ENCODE results near the gene CENATAC. TPM values are rescaled to one million over a fixed set of nuclear protein-coding genes. Genes with fewer than 3 reads are reported as not detected.
"Not testable (repeated sequence)": the region's sequence is repeated elsewhere in the genome, so short reads cannot be mapped to it uniquely, and the experiment has no call there.

Gene CENATAC
- total RNA-seq, 1 donor from 2014 or later: 57.0 TPM

DNA sequence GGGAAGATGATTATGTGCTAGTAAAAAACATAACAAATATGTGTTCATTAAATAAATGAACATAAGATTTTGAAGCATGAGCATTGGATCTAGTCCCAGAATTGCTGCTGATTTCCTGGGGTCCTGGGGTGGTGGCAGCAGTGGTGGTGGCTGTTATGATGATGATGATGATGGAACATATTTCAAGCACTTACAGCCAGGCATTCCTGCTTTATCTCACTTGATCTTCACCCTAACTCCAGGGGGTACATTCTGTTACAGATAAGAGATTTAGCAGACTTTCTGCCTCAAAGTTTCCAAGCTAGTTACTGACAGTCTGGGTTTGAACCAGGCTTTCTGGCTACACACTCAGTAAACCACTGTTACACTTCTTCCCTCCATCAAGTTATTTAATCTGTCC lies 25.8 kb downstream of the CENATAC start:
- DNase-seq (ENCODE audit: low spot score) (no peak), ATAC-seq (no peak)
- intact Hi-C loops (cut with DNase I): no loop called here

DNA sequence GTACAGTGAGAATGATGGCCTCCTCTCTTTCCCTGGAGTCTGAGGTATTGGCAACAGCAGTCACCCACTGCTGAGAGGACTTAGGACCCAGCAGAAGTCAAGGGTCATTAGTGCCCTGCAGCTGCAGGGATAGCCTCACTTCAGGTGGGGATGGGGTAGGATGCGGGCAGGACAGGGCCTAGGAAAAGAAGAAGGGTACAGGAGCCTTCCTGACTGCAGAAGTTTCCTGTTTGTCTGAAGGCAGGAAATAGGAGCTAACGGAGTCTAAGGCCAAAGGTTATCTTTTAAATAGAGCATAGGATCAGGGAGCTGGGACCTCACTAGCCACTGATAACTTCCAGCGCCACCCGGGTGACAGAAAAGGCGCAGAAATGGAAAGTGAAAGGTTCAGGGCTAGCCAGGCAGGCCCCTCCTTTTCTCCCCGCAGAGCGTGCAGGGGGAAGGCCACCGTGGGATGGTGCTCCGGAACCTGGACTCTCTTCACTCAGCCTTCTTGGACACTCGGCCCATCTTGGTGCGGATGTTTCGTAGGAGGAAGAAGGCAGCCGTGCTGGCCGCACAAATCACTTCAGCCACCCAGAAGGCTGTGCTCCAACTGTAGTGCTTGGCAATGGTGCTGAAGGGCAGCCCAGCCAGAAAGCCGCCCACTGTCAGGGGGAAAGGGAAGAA lies 26.6 kb downstream of the CENATAC start:
- DNase-seq (ENCODE audit: low spot score): no peak
- intact Hi-C loops (cut with DNase I): no loop called here
- no peak for ATAC-seq

DNA sequence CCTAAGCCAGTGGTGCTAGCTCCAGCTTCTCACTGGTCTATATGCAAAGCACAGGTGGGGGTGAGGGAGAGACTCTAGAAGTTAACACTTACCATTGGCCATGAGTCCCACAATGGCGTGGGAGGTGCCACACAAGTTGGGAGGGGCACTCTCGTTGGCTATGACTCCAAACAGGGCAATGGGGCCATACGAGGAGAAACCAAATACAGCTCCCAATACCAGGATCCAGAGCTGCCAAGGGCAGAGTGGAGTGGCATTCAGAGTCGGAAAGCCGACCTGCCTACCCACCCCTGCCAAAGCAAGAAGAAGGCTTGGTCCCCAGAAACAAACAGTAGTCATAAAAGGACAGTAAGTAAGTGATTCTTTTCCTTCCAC lies 27.1 kb downstream of the CENATAC start:
- intact Hi-C loops (cut with DNase I): no loop called here
- ATAC-seq (no peak), DNase-seq (ENCODE audit: low spot score) (no peak)

DNA sequence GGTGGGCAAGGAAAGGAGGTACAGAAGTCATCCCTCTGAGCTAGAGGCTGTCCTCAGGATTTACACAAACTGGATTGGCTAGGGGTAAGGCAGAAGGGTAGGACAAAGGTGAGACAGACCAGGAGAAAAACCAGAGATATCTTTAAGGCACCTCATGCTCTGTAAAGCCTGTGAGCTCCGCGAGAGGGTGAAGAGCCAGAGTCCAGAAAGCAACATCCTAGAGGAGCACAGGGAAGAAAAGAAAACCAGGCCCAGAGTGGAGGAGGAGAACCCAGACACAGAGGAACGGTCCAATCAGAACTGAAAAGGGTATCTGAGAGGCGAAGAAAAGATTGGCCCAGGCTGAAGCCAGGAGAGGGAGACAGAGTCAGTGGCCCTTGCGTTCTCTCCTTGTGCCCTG lies 27.6 kb downstream of the CENATAC start:
- ATAC-seq (no peak), DNase-seq (ENCODE audit: low spot score) (no peak)
- intact Hi-C loops (cut with DNase I): no loop called here

DNA sequence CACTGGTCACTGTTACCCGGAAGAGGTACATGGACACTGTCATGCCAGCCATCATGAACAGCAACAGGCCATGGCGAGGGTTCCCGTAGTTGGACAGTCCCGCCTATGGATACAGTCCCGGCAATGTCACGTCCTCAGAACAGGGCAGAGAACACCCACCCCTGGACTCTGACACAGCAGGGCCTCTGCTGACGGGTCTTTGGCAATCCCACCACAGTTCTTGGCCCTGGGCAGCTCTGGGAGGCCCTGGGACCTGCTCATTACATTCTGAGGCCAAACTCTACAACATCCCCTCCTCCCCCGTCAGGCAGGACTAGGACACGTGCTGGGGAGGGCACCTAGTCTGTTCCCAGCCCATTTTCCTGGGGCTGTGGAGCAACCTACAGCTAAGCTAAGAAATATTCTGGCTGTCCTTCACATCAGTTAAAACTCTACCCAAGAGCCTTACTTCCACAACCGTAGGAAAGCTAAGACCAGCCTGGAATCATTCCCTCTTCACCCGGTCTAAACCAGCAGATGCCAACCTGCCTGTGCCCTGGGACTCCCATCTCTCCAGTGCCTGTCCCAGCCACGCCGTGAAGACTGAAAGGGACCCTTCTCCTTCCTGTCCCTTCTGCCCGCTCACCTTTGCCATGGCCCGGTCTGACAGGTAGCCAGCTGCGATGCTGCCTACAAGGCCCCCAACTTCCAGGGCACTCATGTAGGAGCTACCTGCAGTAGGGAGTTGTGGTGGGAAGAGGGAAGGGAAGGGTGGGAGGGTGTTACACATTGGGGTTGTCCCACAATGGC lies 28.2 kb downstream of the CENATAC start:
- no peak for DNase-seq (ENCODE audit: low spot score)
- no peak for ATAC-seq
- intact Hi-C loops (cut with DNase I): no loop called here

DNA sequence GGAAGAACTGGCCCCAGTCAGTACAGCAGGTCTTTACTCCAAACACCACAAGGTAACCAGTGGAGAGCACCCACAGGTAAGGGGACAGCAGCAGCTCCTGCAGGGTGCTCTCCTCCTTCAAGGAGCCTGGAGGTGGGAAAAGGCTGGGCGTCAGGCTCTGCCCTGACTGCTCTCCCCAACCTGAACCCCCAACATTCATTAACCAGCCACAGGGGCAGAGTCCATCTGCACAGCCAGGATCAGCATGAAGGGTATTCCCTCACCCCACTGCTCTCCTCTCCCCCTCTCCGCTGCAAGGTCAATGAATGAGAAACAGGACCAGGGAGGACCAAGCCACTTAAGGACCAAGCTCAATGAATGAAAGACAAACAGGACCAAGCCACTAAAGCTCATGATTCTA lies 29.0 kb downstream of the CENATAC start:
- no peak for ATAC-seq
- intact Hi-C loops (cut with DNase I): no loop called here
- no peak for DNase-seq (ENCODE audit: low spot score)

DNA sequence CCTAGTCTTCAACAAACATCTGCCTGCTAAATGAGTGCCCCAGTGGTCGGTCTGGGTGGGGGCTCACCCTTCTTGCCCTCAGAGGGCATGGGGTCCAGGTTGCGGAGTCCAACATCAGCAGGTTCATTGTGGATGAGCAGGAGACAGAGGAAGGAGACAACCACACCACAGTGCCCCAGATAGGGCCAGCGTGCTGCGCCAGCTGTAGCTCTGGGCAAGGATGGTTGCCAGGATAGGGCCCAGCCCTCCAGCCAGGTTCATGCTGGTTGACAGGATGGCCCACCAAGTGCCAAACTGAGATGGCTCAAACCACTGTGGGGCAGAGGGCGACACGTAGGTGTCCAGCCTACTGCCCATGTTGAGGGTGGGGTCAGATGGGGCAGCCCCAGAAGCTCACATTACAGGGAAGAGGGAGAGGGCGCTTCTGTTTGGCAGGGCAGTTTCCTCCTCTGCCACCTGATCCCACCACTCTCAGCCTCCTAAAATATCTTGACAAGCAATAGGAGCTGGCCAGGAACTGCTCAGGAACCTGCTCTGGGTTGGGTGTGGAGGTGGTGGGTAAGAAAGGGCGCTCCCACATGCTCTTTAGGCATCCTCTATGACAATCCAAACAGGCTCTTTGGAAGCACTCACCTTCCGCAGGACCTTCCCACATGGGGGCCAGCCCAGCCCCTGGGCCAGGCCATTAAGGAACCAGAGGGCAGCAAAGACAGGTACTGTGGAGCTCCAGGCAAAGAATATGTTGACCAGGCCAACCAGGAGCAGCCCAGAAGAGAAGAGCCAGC lies 29.8 kb downstream of the CENATAC start:
- ATAC-seq: no peak
- no peak for DNase-seq (ENCODE audit: low spot score)
- intact Hi-C loops (cut with DNase I): no loop called here

DNA sequence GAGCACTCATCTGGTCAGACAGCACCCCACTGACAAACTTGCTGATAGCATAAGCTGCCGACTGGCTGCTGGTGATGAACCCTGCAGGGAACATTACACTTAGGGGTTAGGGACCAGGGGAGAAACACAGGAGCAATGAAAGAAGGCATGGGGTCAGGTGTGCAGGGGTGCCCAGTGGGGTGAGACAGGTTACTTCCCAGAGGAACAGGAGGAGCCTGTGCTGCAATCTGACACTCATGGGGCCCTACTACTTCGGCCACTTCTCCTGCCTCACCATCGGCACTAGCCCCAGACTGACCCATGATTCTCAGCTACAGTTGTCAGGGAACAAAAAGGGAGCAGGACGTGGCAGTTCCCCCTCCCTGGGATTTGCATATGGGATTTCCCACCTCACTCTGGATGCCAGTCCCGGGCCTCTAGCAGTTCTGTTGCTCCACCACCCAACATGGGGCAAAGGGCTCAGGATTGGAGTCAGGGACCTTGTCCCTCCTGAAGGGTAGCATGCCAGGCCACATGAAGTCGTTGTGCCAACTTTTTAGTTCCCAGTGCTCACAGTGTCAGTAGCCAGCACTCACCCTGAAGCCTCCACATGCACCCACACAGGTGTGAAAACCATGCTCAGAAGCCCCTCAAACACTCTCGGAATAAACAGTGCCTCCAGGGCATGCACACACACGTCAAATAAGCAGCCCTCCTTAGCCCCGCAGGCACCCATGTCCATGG lies 30.6 kb downstream of the CENATAC start:
- DNase-seq (ENCODE audit: low spot score): no peak
- no peak for ATAC-seq
- intact Hi-C loops (cut with DNase I): no loop called here

DNA sequence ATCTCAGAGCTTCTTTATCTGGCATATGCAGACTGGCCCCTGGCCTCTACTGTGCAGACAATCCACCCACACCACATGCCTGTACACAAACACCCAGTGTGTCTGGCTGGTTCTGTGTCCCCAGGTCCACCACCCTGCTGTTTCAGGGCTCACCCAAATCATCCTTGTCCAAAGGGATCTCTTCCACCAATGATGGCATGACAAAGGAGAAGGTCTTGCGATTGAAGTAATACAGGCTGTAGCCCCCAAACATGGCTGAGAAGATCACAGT lies 31.1 kb downstream of the CENATAC start:
- DNase-seq (ENCODE audit: low spot score): no peak
- intact Hi-C loops (cut with DNase I): no loop called here
- no peak for ATAC-seq

DNA sequence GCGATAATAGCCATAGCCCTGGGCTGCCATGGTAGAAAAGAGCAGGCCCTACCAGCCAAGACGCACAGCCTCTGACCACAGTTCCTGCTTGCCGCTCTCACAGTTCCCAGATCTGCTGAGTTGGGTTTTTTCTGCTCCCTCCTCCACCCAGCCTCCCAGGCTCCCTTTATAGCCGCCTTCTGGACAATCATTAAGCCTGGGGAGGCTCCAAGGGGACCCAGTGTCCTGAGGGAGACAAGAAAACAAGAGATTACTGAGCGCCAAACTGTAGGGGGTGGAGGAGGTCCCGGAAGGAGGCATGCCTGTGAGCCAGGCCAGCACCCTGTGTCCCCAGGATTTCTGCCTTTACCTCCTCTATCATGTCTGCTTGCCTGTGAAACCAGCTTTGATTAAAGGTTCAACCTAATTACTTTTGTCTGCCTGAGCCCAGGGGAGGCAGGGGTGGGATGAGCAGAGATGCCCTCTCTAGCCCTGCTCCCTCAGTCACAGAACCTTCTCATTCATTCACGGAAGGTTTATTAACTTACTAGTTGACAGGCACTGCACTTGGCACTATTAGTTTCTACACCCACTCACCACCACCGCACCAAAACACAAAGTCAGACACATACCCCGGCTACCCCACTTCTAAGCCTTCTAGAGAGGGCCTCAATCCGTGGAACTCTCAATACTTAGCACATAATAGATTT lies 31.5 kb downstream of the CENATAC start:
- intact Hi-C loops (cut with DNase I): no loop called here
- DNase-seq (ENCODE audit: low spot score) (no peak), ATAC-seq (peak; percentile 17)

DNA sequence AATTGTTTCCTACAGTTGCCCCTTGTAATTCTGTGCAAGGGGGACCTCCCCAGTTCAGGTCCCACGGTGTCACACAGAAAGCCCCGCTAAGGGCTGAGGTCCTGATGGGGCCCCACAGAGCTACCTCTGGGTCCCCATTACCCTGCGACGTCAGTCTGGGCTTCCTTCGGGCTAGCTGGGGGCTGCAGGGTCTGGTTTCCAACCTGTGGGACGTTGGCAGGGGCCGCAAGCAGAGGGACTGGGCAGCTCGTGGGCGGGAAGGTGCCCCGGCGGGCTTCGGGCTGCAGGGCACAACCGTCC lies 32.0 kb downstream of the CENATAC start:
- ATAC-seq: peak; percentile 2
- intact Hi-C loops (cut with DNase I): no loop called here
- no peak for DNase-seq (ENCODE audit: low spot score)

DNA sequence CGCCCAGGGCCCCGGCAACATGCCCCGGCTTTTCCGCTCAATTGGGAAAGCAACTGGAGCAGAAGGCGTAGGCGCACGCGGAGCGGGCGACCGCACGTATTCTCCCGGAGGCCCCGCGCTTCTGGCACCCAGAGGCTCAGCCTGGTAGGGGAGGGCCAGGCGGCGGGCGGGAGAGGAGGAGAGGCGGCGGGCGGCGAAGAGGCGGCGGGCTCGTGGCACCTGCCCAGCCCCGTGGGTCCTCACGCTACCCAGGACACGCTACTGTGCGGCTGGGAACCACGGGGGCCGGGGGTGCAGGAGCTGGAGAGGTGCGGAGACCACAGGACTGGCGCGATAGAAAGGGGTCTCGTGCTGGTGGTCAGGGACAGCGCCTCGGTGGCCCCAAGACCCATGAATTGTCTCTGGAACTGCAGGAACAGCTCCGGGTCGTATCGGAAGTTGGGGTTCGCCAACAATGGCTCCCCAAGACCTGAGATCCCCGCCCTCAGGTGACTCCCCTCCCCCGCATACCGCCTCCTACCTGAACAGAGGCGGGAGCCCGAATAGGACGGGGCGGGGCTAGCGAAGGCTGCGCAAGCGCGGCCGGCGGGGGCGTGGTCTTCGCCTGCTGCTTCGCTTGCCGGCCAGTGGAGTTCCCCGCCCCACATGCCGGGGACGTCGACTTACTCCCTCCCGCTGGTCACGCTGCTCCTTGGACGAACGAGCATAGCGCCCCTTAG lies 32.5 kb downstream of the CENATAC start, which contains the start of gene SLC37A4:
TSS of gene SLC37A4 (minus strand) at position 549 of the 719 bp plus-strand sequence.
- peak; percentile 98 for ATAC-seq
- intact Hi-C loops (cut with DNase I): no loop called here
- peak; percentile 98 for DNase-seq (ENCODE audit: low spot score)

DNA sequence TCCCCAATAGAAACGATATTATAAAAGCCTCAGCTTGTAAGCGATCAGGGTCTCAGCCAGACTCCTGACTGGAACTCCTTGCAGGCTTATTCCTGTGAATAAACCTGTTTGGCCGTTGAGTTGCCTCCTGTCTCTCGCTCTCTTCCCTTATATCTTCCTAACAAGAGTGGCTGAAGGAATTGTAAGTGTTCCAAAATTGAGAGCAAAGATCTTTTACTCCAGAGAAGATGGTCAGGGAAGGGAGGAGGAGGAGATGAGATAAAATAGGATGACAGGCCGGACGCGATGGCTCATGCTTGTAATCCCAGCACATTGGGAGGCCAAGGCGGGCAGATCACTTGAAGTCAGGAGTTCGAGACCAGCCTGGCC lies 34.0 kb downstream of the CENATAC start:
- no peak for DNase-seq (ENCODE audit: low spot score)
- intact Hi-C loops (cut with DNase I): no loop called here
- ATAC-seq: no peak

DNA sequence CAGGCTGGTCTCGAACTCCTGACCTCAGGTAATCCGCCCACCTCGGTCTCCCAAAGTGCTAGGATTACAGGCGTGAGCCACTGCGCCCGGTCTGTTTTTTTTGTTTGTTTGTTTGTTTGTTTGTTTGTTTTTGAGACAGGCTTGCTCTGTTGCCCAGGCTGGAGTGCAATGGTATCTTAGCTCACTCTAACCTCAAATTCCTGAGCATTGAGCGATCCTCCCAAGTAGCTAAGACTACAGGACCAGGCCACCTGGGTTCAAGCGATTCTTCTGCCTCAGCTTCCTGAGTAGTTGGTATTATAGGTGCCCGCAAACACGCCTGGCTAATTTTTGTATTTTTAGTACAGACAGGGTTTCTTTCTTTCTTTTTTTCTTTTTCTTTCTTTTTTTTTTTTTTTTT lies 35.5 kb downstream of the CENATAC start:
- ATAC-seq; DNase-seq (ENCODE audit: low spot score); intact Hi-C loops (cut with DNase I): not testable (repeated sequence)

DNA sequence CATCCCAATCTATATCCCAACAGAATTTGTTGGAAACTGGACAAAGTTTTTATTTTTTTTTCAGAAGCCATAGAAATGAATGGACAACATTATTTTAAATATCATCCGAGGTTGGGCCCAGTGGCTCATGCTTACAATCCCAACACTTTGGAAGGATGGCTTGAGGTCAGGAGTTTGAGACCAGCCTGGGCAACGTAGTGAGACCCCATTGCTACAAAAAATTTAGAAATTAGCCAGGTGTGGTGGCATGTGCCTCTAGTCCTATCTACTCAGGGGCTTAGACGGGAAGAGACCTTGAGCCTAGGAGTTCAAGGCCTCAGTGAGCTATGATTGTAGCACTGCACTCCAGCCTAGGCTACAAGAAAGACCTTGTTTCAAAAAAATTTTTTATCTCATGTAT lies 36.9 kb downstream of the CENATAC start:
- DNase-seq (ENCODE audit: low spot score): no peak
- ATAC-seq: no peak
- intact Hi-C loops (cut with DNase I): no loop called here

DNA sequence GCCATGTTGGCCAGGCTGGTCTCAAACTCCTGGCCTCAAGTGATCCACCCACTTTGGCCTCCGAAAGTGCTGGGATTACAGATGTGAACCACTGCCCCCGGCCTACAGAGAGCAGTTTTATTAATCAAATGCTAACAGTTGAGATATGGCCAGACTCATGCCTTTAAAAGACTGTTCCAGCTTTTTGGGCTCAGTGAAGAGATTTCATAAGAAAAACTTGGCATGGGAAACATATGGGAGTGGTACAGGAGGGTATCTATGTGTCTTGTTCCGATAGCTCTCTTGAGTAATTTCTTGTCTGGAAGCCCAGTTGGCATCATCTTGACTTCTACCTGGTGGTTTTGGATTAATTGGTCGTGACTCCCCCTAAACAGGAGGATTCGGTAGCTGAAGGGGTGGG lies 40.9 kb downstream of the CENATAC start:
- DNase-seq (ENCODE audit: low spot score) (no peak), ATAC-seq (no peak)
- intact Hi-C loops (cut with DNase I): no loop called here

DNA sequence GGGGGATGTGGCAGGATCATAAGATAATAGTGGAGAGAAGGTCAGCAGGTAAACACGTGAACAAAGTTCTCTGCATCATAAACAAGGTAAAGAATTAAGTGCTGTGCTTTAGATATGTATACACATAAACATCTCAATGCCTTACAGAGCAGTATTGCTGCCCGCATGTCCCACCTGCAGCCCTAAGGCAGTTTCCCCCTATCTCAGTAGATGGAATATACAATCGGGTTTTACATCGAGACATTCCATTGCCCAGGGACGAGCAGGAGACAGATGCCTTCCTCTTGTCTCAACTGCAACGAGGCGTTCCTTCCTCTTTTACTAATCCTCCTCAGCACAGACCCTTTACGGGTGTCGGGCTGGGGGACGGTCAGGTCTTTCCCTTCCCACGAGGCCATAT lies 41.5 kb downstream of the CENATAC start:
- DNase-seq (ENCODE audit: low spot score); intact Hi-C loops (cut with DNase I); ATAC-seq: not testable (repeated sequence)

DNA sequence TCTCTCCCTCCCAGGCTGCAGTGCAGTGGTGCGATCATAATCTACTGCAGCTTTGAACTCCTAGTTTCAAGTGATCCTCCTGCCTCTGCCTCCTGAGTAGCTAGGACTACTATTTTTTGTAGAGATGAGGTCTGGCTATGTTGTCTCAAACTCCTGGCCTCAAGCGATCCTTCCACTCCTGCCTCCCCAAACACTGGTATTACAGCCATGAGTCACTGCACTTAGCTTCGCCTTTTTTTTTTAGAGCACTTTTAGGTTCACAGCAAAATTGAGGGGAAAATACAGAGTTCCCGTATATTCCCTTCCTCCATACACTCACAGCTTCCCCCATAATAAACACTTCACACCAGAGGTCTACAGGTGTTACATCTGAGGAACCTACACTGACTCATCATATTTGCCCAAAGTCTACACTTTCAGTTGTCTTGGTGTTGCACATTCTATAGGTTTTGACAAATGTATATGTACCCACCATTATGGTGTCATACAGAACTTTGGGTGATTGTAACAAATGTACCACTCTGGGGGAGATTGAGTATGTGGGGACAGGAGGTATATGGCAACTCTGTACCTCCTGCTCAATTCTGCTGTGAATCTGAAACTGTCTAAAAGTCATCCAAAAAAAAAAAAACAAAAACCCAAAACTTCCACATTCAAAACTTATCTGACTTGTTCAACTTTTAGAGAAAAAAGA lies 44.0 kb downstream of the CENATAC start:
- no peak for DNase-seq (ENCODE audit: low spot score)
- no peak for ATAC-seq
- intact Hi-C loops (cut with DNase I): no loop called here
